Activated CD8-positive, alpha-beta memory T cell treated with anti-CD3 and anti-CD28 coated beads, Interleukin-2, amount 50 U/mL, for 24 hours (primary cell): ENCODE results near the gene CATSPER3.
"Not testable (repeated sequence)": the region's sequence is repeated elsewhere in the genome, so short reads cannot be mapped to it uniquely, and the experiment has no call there.

ENCODE experiments used
- DNase-seq: peaks from one replicate; pipeline ENCODE4 v3.0.0-alpha.2; 2020; ENCODE audit errors: extremely low read depth

CATSPER3 gene

GRCh38 chr5:134975078-134975715 is 7.5 kb downstream of the CATSPER3 start:
- no peak for DNase-seq

- no peak for DNase-seq
Measured at GRCh38 chr5:134975843-134976242, 8.1 kb downstream of the CATSPER3 start.

GRCh38 chr5:134976841-134977240 is 9.1 kb downstream of the CATSPER3 start:
- DNase-seq = no peak

GRCh38 chr5:134979416-134979815 is 11.7 kb downstream of the CATSPER3 start:
- no peak for DNase-seq

- no peak for DNase-seq
Measured at GRCh38 chr5:134982230-134982629, 14.5 kb downstream of the CATSPER3 start.

- DNase-seq = no peak
Measured at GRCh38 chr5:134989266-134989830, 21.6 kb downstream of the CATSPER3 start.

GRCh38 chr5:134990183-134990582 is 22.5 kb downstream of the CATSPER3 start:
- not testable (repeated sequence) for DNase-seq

GRCh38 chr5:134992148-134992547 is 24.4 kb downstream of the CATSPER3 start:
- no peak for DNase-seq

GRCh38 chr5:134993161-134993560 is 25.5 kb downstream of the CATSPER3 start:
- DNase-seq = no peak

- DNase-seq = no peak
Measured at GRCh38 chr5:134994560-134995156, 27.0 kb downstream of the CATSPER3 start.

- DNase-seq = no peak
Measured at GRCh38 chr5:134995850-134996402, 28.2 kb downstream of the CATSPER3 start.

GRCh38 chr5:134997015-134997414 is 29.3 kb downstream of the CATSPER3 start:
- DNase-seq = no peak

- not testable (repeated sequence) for DNase-seq
Measured at GRCh38 chr5:134998068-134998467, 30.4 kb downstream of the CATSPER3 start.

- no peak for DNase-seq
Measured at GRCh38 chr5:135004376-135004775, 36.7 kb downstream of the CATSPER3 start.

GRCh38 chr5:135005076-135005475 is 37.4 kb downstream of the CATSPER3 start:
- no peak for DNase-seq

GRCh38 chr5:135007305-135007704 is 39.6 kb downstream of the CATSPER3 start:
- no peak for DNase-seq

- DNase-seq = no peak
Measured at GRCh38 chr5:135007749-135008363, 40.1 kb downstream of the CATSPER3 start.

GRCh38 chr5:135008556-135008955 is 40.8 kb downstream of the CATSPER3 start:
- DNase-seq = no peak

- DNase-seq = no peak
Measured at GRCh38 chr5:135008981-135009735, 41.5 kb downstream of the CATSPER3 start.

- no peak for DNase-seq
Measured at GRCh38 chr5:135009736-135010501, 42.2 kb downstream of the CATSPER3 start.
